C4-2B (cell line): ENCODE measurements around the gene OPALIN.

Experiments
- H3K27ac ChIP-seq: fragments of 450-650 bp; 2 replicates; pipeline ENCODE4 v1.5.1; 2017
- CTCF ChIP-seq: fragments of 450-650 bp; conservative IDR thresholded peaks from 2 replicates; pipeline ENCODE4 v1.5.1; 2017; ENCODE audit warnings: mild to moderate bottlenecking
- ZFX ChIP-seq: fragments of 450-650 bp; IDR thresholded peaks from 2 replicates; pipeline ENCODE4 v1.6.1; 2017

Gene OPALIN

DNA sequence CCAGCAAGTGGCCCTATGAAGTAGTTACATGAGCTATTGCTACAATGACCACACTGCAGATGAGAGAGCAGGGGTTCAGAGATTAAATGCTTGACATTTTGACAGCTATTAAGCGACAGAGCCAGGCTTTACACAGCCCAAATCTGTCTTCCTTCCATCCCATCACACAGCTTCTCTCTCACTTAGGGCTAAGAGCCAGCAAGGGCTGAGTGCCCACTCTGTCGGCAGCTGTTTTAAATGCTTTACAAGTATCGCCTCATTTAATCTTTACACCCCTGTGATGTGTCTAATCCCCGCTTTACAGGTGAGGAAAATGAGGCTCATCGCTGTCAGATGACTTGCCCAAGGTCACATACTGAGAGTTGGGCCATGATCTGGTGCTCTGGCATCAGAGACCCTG lies 15.2 kb upstream of the OPALIN start:
- no peak overlapping the region for H3K27ac ChIP-seq
- no peak for TF ChIP-seq CTCF
- no peak for TF ChIP-seq ZFX

- TF ChIP-seq CTCF (no peak), ZFX (no peak)
These were observed 12.6 kb upstream of the OPALIN start for GRCh38 chr10:96371356-96371755.

GRCh38 chr10:96370584-96371157 lies 11.9 kb upstream of the OPALIN start:
- TF ChIP-seq ZFX (no peak), CTCF (peak; percentile 95)
- no peak overlapping the region for H3K27ac ChIP-seq

More at GRCh38 chr10:96371356-96371755, 12.6 kb upstream of the OPALIN start:
- H3K27ac ChIP-seq = no peak overlapping the region

DNA sequence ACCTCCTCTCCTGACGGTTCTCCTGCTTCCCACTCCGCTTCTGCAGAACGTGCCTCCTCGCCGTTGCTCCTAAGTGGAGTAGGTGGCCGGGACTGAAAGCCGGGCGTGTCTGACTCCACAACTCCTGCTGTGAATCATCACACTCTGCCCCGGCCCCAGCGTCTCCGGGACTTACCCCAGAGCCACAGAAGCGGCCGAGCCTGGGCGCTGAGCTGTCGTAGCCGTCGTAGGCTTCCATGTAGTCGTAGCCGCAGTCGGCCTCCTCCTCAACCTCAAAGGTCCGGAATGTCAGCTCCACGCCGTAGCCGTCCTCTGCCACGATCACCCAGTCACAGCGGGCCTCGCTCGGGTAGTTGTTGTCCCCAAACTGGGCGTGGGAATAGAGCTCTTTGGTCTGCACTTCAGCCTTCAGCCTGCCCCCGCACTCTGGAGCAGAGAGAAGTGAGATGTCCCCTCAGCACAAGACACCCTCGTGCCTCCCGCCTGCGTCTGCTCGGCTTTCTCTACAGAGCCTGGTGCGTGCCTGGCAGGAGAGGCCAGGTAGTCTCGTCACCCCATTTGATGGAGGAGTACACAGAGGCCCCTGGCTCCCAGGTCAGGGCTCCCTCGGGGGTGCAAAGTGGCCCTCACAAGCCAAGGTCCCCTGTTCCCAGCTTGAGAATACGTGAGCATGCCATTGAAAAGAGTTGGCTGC lies 11.2 kb upstream of the OPALIN start:
- TF ChIP-seq CTCF (no peak), ZFX (no peak)
- H3K27ac ChIP-seq = no peak overlapping the region

GRCh38 chr10:96368971-96369370 lies 10.2 kb upstream of the OPALIN start:
- TF ChIP-seq CTCF (no peak), ZFX (no peak)
- H3K27ac ChIP-seq = no peak overlapping the region

- H3K27ac ChIP-seq = no peak overlapping the region
- TF ChIP-seq CTCF (no peak), ZFX (no peak)
These were observed 8.7 kb upstream of the OPALIN start for GRCh38 chr10:96367470-96367869.

DNA sequence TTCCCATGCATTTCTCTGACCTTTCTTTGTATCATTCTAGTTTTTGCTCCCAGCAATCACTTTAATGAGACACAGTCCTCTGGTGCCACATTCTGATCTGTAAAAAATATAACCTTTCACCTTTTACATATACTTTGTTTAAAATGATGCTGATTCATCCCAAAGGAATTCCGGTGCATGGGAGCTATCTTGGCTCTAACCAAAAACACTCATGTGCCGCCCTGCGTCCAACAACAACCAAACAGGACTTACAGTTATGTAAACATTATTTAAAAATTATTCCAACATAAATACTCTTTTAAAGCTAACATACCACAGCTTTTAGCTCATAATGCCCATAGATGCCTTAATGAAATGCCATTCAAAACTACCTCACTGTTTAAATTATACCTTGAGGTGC lies 7.7 kb upstream of the OPALIN start:
- no peak overlapping the region for H3K27ac ChIP-seq
- TF ChIP-seq CTCF (no peak), ZFX (no peak)
